Fibroblast of villous mesenchyme (primary cell): ENCODE measurements around the gene KMT2D. TPM values are rescaled to one million over a fixed set of nuclear protein-coding genes. Genes with fewer than 3 reads are reported as not detected.

Experiments
- DNase-seq: peaks from one replicate; pipeline ENCODE4 v3.0.0-alpha.2; 2010; ENCODE audit warnings: low read depth
- H3K4me3 ChIP-seq: 2 replicates; pipeline ENCODE4 v1.5.1; 2011; ENCODE audit warnings: low read depth, mild to moderate bottlenecking, low read length
- total RNA-seq: library from RNA; depleted of rRNA; stranded (reverse); fragments of >200 nt; gene quantifications from 2 replicates; pipeline ENCODE4 v1.2.3, GENCODE V29; 2012
- TF ChIP-seq, protein P1 (sequence below): IDR thresholded peaks from 2 replicates; pipeline ENCODE4 v1.5.1; 2012; ENCODE audit warnings: low read depth, mild to moderate bottlenecking, low read length; ENCODE audit not compliant: insufficient read depth

Gene KMT2D
- total RNA-seq, 1 donor = 37.1 TPM

DNA sequence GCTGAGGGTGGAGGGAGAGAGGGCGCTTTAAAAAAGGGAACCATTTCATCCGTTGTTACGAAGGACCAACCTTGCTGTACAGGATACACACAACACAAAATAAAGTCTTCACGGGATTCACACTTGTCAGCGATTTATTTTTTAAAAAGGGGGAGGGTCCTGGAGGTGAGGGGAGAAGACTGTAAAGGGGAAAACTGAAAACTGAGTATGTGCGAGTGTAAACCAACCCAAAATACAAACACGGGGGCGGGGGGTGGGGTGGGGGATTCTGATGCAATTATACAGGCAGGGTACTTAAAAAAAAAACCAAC, 41.5 kb downstream of the KMT2D start:
- TF ChIP-seq, protein P1, sequence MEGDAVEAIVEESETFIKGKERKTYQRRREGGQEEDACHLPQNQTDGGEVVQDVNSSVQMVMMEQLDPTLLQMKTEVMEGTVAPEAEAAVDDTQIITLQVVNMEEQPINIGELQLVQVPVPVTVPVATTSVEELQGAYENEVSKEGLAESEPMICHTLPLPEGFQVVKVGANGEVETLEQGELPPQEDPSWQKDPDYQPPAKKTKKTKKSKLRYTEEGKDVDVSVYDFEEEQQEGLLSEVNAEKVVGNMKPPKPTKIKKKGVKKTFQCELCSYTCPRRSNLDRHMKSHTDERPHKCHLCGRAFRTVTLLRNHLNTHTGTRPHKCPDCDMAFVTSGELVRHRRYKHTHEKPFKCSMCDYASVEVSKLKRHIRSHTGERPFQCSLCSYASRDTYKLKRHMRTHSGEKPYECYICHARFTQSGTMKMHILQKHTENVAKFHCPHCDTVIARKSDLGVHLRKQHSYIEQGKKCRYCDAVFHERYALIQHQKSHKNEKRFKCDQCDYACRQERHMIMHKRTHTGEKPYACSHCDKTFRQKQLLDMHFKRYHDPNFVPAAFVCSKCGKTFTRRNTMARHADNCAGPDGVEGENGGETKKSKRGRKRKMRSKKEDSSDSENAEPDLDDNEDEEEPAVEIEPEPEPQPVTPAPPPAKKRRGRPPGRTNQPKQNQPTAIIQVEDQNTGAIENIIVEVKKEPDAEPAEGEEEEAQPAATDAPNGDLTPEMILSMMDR = no peak
- peak overlapping the region; percentile 74 for H3K4me3 ChIP-seq
- no peak for DNase-seq

DNA sequence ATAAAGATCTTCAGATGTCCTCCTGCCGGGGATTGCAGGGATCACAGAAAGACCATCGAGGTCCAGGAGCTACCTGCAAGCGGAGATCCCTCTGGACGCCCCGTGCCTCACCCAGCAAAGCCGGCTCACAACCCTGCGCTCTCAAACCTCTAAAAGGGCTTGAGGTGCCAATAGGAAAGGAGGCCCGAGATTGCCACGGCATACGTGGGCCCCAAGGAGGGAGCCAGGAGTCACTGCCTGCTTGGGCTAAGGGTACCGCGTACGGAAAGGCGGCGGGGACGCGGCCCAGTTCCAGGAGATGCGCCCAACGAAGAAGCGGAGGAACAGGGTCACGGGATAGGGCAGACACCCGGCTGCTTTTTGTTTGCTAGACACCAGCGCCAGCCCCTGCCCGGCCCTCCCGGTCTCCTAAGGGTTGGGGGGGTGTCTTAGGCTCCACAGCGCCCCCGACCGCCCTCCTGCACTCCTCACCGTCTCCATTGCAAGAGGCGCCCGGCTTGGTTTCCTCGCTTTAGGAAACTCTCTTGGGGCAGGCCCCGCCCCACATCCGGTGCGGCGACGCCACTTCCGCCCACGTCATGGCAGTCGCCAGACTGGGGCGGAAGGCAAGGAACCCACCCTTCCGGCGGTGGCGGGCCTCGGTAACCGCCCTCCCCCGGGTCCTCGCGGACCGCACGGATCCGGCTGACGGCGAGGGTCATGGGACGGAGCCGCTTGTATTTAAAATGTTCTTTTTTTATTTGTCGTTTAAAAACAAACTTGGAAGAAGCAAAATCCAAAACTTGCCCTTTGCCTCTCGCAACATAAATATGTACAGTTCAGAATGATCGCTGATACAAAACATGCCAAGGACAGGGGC, 42.1 kb downstream of the KMT2D start, which contains the start of gene PRKAG1:
Gene PRKAG1, minus strand, starts transcription at position 516 of the 859 bp plus-strand sequence. Its CDS starts 36 bp downstream, at position 480.
- TF ChIP-seq, protein P1 = peak; percentile 42
- DNase-seq = peak; percentile 98
- peak within 1 kb of the TSS; percentile 74 for H3K4me3 ChIP-seq

DNA sequence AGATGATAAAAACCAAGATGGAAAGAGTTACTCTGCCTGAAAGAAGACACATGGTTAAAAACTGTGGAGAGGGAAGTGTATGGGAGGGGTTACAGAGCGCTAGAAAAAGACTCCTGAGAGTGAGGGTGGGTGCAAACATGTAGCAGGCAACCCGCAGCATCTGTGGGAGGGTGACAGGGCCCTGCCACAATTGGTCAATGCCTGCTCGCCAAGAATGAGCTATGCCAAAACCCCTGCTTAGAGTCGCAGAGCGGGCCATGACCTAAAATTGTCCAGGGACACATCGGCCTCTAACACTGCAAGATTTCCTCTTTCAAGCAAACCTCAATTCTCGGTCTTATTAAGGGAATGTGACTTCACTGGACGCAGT, 42.7 kb downstream of the KMT2D start:
- TF ChIP-seq, protein P1 = no peak
- DNase-seq = peak; percentile 50
- H3K4me3 ChIP-seq = peak overlapping the region; percentile 74

DNA sequence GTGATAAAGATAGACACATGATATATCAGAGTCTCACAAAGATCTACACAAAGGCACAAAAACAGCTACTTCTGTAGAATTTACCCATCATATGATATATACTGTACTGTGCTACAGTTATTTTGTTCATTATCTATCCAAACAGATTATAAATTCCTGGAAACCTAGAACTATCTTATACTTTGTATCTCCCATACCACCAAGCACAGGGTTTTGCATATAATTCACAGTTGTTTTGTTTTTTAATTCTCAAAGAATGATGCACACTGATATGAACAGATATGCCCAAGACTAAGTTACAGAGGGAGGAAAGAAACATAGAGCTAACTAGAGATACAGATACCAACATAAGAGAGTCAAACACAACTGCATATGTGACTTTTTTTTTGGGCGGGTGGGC, 45.4 kb downstream of the KMT2D start:
- TF ChIP-seq, protein P1 = no peak
- no peak for DNase-seq
- H3K4me3 ChIP-seq = no peak overlapping the region

DNA sequence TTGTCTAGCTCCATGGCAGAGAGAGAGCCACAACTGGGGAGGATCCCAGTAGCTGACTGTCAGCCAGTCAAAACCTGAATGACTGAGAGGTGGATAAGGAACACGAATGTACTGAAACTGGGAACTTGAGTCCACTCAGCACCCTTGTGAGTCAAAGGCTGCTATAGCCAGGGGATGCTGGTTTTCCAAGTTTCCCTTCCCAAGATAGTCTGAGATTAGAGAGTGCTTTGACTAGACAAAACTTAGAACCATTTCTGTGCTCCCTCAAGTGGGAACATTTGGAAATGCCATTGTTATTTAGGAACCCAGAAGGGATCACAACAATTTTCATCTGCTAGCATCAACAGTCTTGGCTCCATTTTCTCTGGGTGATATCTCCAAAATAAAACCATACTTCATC, 46.0 kb downstream of the KMT2D start:
- TF ChIP-seq, protein P1 = peak; percentile 44
- no peak overlapping the region for H3K4me3 ChIP-seq
- peak; percentile 46 for DNase-seq

DNA sequence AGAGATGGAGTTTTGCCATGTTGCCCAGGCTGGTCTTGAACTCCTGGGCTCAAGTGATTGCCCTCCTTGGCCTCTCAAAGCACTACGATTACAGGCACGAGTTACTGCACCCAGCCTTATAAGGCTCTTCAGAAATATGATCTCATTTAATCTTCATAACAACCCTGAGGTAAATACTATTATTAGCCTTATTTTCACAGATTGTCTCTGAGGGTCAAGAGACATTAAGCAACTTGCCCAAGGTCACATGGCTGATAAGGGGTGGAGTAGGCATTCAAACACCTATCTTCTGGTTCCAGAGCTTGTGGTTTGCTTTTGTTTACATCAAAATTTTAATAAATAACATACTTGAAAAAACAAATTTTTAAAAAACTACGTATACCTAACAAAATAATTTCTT, 47.2 kb downstream of the KMT2D start:
- H3K4me3 ChIP-seq = no peak overlapping the region
- TF ChIP-seq, protein P1 = no peak
- DNase-seq = no peak

DNA sequence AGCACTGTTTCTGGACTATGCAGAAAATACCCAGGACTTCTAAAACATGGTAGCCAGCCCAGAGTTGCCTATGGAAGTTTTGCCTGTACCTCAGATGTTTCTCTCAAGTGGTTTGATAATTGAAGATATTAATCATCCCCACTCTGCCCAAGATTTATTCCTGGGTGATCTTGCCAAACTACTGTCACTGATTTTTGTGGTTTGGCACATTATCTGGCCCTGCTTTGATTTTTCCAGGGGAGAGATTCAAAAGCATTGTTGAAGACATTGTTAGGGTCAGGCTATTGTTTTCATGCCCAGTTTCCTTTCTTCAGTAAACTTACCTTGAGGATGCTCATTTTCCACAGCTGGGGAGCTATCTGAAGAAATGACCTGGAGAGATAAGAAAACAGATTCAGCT, 47.9 kb downstream of the KMT2D start:
- H3K4me3 ChIP-seq = no peak overlapping the region
- no peak for DNase-seq
- TF ChIP-seq, protein P1 = no peak
